NCI-H345 treated with DMSO at 0.1 percent for 48 hours (cell line): ENCODE results near the gene SUPT6H.

Experiments used
- DNase-seq: peaks from one replicate; lab custom pipeline; 2025; ENCODE audit not compliant: unreplicated experiment; lab: John Stamatoyannopoulos, UW

SUPT6H gene

DNA sequence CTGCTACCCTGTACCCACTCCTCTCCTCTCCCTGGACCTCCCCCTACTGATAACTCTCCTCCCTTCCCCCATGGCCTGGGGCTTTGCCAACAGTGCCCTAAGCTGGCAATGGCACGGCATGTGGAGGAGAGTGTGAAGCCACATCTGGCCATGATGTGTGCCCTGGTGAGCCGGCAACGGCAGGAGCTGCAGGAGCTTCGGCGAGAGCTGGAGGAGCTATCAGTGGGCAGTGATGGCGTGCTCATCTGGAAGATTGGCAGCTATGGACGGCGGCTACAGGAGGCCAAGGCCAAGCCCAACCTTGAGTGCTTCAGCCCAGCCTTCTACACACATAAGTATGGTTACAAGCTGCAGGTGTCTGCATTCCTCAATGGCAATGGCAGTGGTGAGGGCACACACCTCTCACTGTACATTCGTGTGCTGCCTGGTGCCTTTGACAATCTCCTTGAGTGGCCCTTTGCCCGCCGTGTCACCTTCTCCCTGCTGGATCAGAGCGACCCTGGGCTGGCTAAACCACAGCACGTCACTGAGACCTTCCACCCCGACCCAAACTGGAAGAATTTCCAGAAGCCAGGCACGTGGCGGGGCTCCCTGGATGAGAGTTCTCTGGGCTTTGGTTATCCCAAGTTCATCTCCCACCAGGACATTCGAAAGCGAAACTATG, 87.0 kb downstream of the SUPT6H start:
- no peak for DNase-seq

DNA sequence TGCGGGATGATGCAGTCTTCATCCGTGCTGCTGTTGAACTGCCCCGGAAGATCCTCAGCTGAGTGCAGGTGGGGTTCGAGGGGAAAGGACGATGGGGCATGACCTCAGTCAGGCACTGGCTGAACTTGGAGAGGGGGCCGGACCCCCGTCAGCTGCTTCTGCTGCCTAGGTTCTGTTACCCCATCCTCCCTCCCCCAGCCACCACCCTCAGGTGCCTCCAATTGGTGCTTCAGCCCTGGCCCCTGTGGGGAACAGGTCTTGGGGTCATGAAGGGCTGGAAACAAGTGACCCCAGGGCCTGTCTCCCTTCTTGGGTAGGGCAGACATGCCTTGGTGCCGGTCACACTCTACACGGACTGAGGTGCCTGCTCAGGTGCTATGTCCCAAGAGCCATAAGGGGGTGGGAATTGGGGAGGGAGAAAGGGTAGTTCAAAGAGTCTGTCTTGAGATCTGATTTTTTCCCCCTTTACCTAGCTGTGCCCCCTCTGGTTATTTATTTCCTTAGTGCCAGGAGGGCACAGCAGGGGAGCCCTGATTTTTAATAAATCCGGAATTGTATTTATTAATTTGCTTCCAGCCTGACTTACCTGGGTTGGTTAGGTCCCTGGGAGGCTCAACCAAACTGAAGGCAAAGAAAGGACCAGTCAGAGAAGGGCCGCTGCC, 87.6 kb downstream of the SUPT6H start:
- no peak for DNase-seq

DNA sequence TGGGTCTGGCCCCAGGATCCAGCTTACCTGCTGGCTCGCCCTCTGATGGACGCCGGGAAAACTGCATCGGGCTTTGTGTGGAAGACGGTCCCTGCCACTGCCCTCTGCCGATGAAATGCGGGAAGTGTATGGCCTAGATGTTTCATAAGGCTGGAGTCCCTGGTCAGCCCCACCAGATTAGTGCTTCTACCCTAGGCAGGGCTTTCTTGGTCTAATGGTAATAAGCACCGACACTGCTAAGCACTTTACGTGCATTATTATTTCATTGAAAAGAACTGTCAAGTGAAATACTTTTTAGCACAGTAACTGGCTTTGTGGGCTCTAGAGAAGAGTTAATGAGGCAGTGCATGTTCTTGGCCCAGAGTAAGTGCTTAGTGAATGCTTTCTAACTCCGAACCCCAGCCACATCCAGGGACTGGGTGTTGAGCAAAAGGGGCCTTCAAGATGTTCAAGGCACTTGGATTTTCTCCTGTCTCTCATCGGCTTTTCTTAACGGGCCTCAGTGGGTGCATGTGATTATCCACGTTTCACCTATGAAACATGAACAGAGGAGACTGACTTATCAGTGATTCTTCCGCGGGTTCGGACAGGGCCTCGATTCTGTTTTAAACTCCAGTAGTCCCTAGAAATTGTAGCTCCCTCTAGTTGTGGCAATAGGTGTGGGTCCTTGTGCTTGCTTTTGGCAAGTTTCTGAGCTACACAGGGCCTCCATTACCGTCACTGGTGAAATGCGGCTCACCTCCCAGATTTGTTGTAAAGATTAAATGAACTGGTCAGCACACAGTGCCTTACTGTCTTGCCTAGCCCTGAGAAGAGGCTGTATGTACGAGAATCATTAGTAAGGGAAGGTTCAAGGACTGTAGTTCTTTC, 88.4 kb downstream of the SUPT6H start:
- DNase-seq = peak; percentile 78

DNA sequence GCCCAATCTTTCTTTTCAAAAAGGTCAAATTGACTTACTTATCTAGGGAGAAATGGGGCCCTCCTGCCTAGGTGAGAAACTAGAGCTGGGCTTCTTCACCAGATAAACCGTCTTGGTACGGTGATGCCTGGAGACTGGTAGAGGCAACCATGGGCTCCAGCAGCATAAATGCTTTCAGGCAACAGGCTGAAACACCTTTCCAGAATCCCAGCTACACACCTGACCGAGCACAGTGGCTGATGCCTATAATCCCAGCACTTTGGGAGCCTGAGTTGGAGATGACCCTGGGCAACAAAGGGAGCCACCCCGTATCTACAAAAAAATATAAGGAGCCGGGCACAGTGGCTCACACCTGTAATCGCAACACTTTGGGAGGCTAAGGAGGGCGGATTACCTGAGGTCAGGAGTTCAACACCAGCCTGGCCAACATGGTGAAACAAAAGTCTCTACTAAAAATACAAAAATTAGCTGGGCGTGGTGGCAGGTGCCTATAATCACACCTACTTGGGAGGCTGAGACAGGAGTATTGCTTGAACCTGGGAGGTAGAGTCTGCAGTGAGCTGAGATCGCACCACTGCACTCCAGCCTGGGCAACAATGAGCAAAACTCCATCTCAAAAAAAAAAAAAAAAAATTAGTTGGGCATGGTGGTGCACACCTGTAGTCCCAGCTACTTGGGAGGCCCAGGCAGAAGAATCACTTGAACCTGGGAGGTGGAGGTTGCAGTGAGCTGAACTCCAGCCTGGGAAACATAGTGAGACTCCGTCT, 89.8 kb downstream of the SUPT6H start:
- no peak for DNase-seq
